ENCODE data around the gene CHCHD10. TPM values are rescaled to one million over a fixed set of nuclear protein-coding genes. Genes with fewer than 3 reads are reported as not detected.

CHCHD10 gene
- total RNA-seq: 3.7 TPM

GRCh38 chr22:23767673-23768548 is at the start of gene CHCHD10:
Gene CHCHD10, minus strand, starts transcription at chr22:23767972. Its CDS starts 98 bp downstream, at chr22:23767874.
- Histone ChIP-seq H3K36me3 (ENCODE audit: control insufficient read depth in 3 of 3, insufficient read depth in 3 of 3, low read length in 3 of 3) (peaks cover 3 to 21% (median 8%) of the 10 kb centered on the region in 3 donors), H3K9me3 (ENCODE audit: control insufficient read depth in 3 of 3, low read length in 3 of 3) (no peaks in the 10 kb centered on the region), H3K27ac (ENCODE audit: low read depth, low read length) (peak within 1 kb of the TSS; percentile 99), H3K9ac (ENCODE audit: low read depth in 1 of 3, low read length in 3 of 3) (peak within 1 kb of the TSS; percentile 96 to 100 (median 98)), H3K4me3 (ENCODE audit: low read length in 3 of 3) (peak within 1 kb of the TSS; percentile 82 to 96 (median 95)), H3K4me1 (ENCODE audit: control insufficient read depth in 3 of 3, insufficient read depth in 3 of 3, low read length in 3 of 3) (peaks cover 40 to 63% (median 54%) of the 10 kb centered on the region in 3 donors), H3K27me3 (ENCODE audit: control insufficient read depth in 3 of 3, insufficient read depth in 3 of 3, low read length in 3 of 3) (no peaks in the 10 kb centered on the region)

- no peak overlapping the region for H3K9ac ChIP-seq (ENCODE audit: low read depth in 1 of 3, low read length in 3 of 3)
Observed at GRCh38 chr22:23817146-23817545, 49.4 kb upstream of the CHCHD10 start.

GRCh38 chr22:23816156-23816976 is 48.6 kb upstream of the CHCHD10 start:
- H3K27me3 ChIP-seq (ENCODE audit: control insufficient read depth in 3 of 3, insufficient read depth in 3 of 3, low read length in 3 of 3): no peaks in the 10 kb centered on the region
- H3K9ac ChIP-seq (ENCODE audit: low read depth in 1 of 3, low read length in 3 of 3): no peak overlapping the region
- peaks cover 0 to 11% (median 4%) of the 10 kb centered on the region in 3 donors for H3K4me1 ChIP-seq (ENCODE audit: control insufficient read depth in 3 of 3, insufficient read depth in 3 of 3, low read length in 3 of 3)
- H3K27ac ChIP-seq (ENCODE audit: low read depth, low read length): no peak overlapping the region
- no peaks in the 10 kb centered on the region for H3K9me3 ChIP-seq (ENCODE audit: control insufficient read depth in 3 of 3, low read length in 3 of 3)
- no peak overlapping the region for H3K4me3 ChIP-seq (ENCODE audit: low read length in 3 of 3)
- H3K36me3 ChIP-seq (ENCODE audit: control insufficient read depth in 3 of 3, insufficient read depth in 3 of 3, low read length in 3 of 3): peaks cover 37 to 47% (median 45%) of the 10 kb centered on the region in 3 donors

More at GRCh38 chr22:23817146-23817545, 49.4 kb upstream of the CHCHD10 start:
- H3K27ac ChIP-seq (ENCODE audit: low read depth, low read length): no peak overlapping the region
- H3K36me3 ChIP-seq (ENCODE audit: control insufficient read depth in 3 of 3, insufficient read depth in 3 of 3, low read length in 3 of 3): peaks cover 37 to 50% (median 46%) of the 10 kb centered on the region in 3 donors
- H3K4me1 ChIP-seq (ENCODE audit: control insufficient read depth in 3 of 3, insufficient read depth in 3 of 3, low read length in 3 of 3): peaks cover 3 to 16% (median 7%) of the 10 kb centered on the region in 3 donors
- H3K9me3 ChIP-seq (ENCODE audit: control insufficient read depth in 3 of 3, low read length in 3 of 3): no peaks in the 10 kb centered on the region
- H3K27me3 ChIP-seq (ENCODE audit: control insufficient read depth in 3 of 3, insufficient read depth in 3 of 3, low read length in 3 of 3): no peaks in the 10 kb centered on the region
- H3K4me3 ChIP-seq (ENCODE audit: low read length in 3 of 3): no peak overlapping the region

- Histone ChIP-seq H3K9ac (ENCODE audit: low read depth in 1 of 3, low read length in 3 of 3) (no peak overlapping the region), H3K9me3 (ENCODE audit: control insufficient read depth in 3 of 3, low read length in 3 of 3) (no peaks in the 10 kb centered on the region), H3K4me1 (ENCODE audit: control insufficient read depth in 3 of 3, insufficient read depth in 3 of 3, low read length in 3 of 3) (peaks cover 0 to 11% (median 4%) of the 10 kb centered on the region in 3 donors), H3K27me3 (ENCODE audit: control insufficient read depth in 3 of 3, insufficient read depth in 3 of 3, low read length in 3 of 3) (no peaks in the 10 kb centered on the region), H3K27ac (ENCODE audit: low read depth, low read length) (no peak overlapping the region), H3K36me3 (ENCODE audit: control insufficient read depth in 3 of 3, insufficient read depth in 3 of 3, low read length in 3 of 3) (peaks cover 32 to 46% (median 43%) of the 10 kb centered on the region in 3 donors), H3K4me3 (ENCODE audit: low read length in 3 of 3) (no peak overlapping the region)
Observed at GRCh38 chr22:23815541-23816155, 47.9 kb upstream of the CHCHD10 start.

- Histone ChIP-seq H3K27me3 (ENCODE audit: control insufficient read depth in 3 of 3, insufficient read depth in 3 of 3, low read length in 3 of 3) (no peaks in the 10 kb centered on the region), H3K9me3 (ENCODE audit: control insufficient read depth in 3 of 3, low read length in 3 of 3) (no peaks in the 10 kb centered on the region), H3K4me1 (ENCODE audit: control insufficient read depth in 3 of 3, insufficient read depth in 3 of 3, low read length in 3 of 3) (peaks cover 0 to 11% (median 4%) of the 10 kb centered on the region in 3 donors), H3K36me3 (ENCODE audit: control insufficient read depth in 3 of 3, insufficient read depth in 3 of 3, low read length in 3 of 3) (peaks cover 17 to 25% (median 22%) of the 10 kb centered on the region in 3 donors), H3K4me3 (ENCODE audit: low read length in 3 of 3) (no peak overlapping the region), H3K9ac (ENCODE audit: low read depth in 1 of 3, low read length in 3 of 3) (no peak overlapping the region), H3K27ac (ENCODE audit: low read depth, low read length) (no peak overlapping the region)
Observed at GRCh38 chr22:23812378-23812777, 44.6 kb upstream of the CHCHD10 start.

- Histone ChIP-seq H3K27me3 (ENCODE audit: control insufficient read depth in 3 of 3, insufficient read depth in 3 of 3, low read length in 3 of 3) (no peaks in the 10 kb centered on the region), H3K4me3 (ENCODE audit: low read length in 3 of 3) (no peak overlapping the region), H3K36me3 (ENCODE audit: control insufficient read depth in 3 of 3, insufficient read depth in 3 of 3, low read length in 3 of 3) (peaks cover 36 to 48% (median 36%) of the 10 kb centered on the region in 3 donors)
Observed at GRCh38 chr22:23806837-23807236, 39.1 kb upstream of the CHCHD10 start.

GRCh38 chr22:23804781-23805291 is 37.1 kb upstream of the CHCHD10 start:
- H3K4me3 ChIP-seq (ENCODE audit: low read length in 3 of 3): no peak overlapping the region
- peaks cover 50 to 55% (median 53%) of the 10 kb centered on the region in 3 donors for H3K36me3 ChIP-seq (ENCODE audit: control insufficient read depth in 3 of 3, insufficient read depth in 3 of 3, low read length in 3 of 3)
- H3K27ac ChIP-seq (ENCODE audit: low read depth, low read length): no peak overlapping the region
- no peaks in the 10 kb centered on the region for H3K27me3 ChIP-seq (ENCODE audit: control insufficient read depth in 3 of 3, insufficient read depth in 3 of 3, low read length in 3 of 3)
- H3K9me3 ChIP-seq (ENCODE audit: control insufficient read depth in 3 of 3, low read length in 3 of 3): no peaks in the 10 kb centered on the region
- peak overlapping the region in 1 of 3 donors; percentile 21 for H3K9ac ChIP-seq (ENCODE audit: low read depth in 1 of 3, low read length in 3 of 3)
- H3K4me1 ChIP-seq (ENCODE audit: control insufficient read depth in 3 of 3, insufficient read depth in 3 of 3, low read length in 3 of 3): no peaks in the 10 kb centered on the region

More at GRCh38 chr22:23806837-23807236, 39.1 kb upstream of the CHCHD10 start:
- Histone ChIP-seq H3K9ac (ENCODE audit: low read depth in 1 of 3, low read length in 3 of 3) (no peak overlapping the region), H3K27ac (ENCODE audit: low read depth, low read length) (no peak overlapping the region), H3K4me1 (ENCODE audit: control insufficient read depth in 3 of 3, insufficient read depth in 3 of 3, low read length in 3 of 3) (no peaks in the 10 kb centered on the region), H3K9me3 (ENCODE audit: control insufficient read depth in 3 of 3, low read length in 3 of 3) (no peaks in the 10 kb centered on the region)

- H3K36me3 ChIP-seq (ENCODE audit: control insufficient read depth in 3 of 3, insufficient read depth in 3 of 3, low read length in 3 of 3): peaks cover 54 to 61% (median 57%) of the 10 kb centered on the region in 3 donors
- no peaks in the 10 kb centered on the region for H3K4me1 ChIP-seq (ENCODE audit: control insufficient read depth in 3 of 3, insufficient read depth in 3 of 3, low read length in 3 of 3)
- no peak overlapping the region for H3K9ac ChIP-seq (ENCODE audit: low read depth in 1 of 3, low read length in 3 of 3)
- H3K27me3 ChIP-seq (ENCODE audit: control insufficient read depth in 3 of 3, insufficient read depth in 3 of 3, low read length in 3 of 3): no peaks in the 10 kb centered on the region
- no peak overlapping the region for H3K4me3 ChIP-seq (ENCODE audit: low read length in 3 of 3)
- H3K27ac ChIP-seq (ENCODE audit: low read depth, low read length): no peak overlapping the region
- H3K9me3 ChIP-seq (ENCODE audit: control insufficient read depth in 3 of 3, low read length in 3 of 3): no peaks in the 10 kb centered on the region
Observed at GRCh38 chr22:23803001-23803819, 35.4 kb upstream of the CHCHD10 start.

Data from skeletal muscle tissue (tissue), 4 donors.